TTC549 (cell line): ENCODE data around the gene NEK4.
"Not testable (repeated sequence)": the region's sequence is repeated elsewhere in the genome, so short reads cannot be mapped to it uniquely, and the experiment has no call there.

Experiments used
- FAIRE-seq: peaks from 2 replicates; lab custom pipeline; 2012; peaks lifted over from hg19 to GRCh38; lab: Jason Lieb, UNC

Gene NEK4

DNA sequence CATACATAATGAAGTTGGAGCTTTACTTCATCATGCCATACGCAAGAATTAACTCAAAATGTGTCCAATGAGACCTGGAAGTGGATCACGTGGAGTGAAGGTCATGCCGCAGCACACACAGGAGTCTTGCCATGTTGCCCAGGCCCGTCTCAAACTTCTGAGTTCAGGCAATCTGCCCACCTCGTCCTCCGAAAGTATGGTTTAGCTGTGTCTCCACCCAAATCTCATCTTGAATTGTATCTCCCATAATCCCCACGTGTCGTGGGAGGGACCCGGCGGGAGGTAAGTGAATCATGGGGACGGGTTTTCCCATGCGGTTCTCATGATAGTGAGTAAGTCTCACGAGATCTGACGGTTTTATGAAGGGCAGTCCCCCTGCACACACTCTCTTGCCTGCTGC lies 39.1 kb downstream of the NEK4 start:
- FAIRE-seq = no peak

DNA sequence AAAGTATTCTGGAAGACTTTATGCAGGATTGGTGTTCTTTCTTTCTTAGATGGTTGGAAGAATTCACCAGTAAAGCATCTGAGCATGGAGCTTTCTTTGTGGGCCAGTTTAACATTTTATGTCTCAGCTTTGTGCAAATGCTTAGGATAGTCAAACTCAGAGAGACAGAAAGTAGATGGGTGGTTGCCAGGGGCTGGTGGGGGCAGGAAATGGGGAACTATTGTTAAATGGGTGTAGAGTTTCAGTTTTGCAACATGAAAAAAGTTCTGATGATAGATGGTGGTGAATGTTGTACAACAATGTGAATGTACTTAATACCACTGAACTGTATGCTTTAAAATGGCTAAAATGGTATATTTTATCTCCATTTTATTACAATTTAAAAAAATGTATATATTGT lies 40.1 kb downstream of the NEK4 start:
- FAIRE-seq = no peak

DNA sequence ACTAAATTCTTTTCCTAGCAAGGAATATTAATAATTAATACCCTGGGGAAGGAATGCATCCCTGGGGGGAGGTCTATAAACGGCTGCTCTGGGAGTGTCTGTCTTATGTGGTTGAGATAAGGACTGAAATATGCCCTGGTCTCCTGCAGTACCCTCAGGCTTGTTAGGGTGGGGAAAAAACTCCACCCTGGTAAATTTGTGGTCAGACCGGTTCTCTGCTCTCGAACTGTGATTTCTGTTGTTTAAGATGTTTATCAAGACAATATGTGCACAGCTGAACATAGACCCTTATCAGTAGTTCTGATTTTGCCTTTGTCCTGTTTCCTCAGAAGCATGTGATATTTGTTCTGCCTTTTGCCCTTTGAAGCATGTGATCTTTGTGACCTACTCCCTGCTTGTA lies 42.0 kb downstream of the NEK4 start:
- not testable (repeated sequence) for FAIRE-seq

DNA sequence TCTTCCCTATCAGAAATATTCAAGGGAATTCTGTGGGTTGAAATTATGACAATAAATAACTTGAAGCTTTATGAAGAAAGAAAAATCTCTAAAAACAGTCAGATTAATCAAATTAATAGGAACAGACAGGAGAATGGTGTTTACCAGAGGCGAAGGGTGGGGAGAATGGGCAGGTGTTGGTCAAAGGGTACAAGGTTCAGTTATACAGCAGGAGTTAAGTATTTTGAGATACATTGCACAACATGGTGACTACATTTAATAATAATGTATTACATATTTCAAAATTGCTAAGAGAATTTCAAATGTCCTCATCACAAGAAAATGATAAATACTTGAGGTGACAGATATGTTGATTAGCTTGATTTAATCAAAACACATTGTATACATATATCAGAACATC lies 46.2 kb downstream of the NEK4 start:
- no peak for FAIRE-seq

DNA sequence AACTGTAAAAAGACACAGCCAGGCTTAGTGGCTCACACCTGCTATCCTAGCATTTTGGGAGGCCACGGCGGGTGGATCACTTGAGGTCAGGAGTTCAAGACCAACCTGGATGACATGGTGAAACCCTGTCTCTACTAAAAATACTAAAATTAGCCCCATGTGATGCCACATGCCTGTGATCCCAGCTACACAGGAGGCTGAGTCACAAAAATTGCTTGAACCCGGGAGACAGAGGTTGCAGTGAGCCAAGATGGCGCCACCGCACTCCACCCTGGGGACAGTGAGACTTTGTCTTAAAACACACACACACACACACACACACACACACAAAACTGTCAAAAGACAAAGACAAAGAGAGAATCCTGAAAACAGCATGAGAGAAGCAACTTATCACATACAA lies 46.8 kb downstream of the NEK4 start:
- FAIRE-seq = no peak

DNA sequence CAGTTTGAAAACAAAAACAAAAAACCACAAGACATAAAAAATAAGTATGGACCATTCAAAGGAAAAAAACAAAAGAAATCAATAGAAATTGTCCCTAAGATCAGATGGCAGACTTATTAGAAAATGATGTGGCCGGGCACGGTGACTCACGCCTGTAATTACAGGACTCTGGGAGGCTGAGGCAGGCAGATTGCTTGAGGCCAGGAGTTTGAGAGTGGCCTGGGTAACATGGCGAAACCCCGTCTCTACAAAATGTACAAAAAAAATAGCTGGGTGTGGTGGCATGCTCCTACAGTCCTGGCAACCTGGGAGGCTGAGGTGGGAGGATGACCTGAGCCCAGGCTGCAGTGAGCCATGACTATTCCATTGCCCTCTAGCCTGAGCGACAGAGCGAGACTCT lies 48.2 kb downstream of the NEK4 start:
- no peak for FAIRE-seq

DNA sequence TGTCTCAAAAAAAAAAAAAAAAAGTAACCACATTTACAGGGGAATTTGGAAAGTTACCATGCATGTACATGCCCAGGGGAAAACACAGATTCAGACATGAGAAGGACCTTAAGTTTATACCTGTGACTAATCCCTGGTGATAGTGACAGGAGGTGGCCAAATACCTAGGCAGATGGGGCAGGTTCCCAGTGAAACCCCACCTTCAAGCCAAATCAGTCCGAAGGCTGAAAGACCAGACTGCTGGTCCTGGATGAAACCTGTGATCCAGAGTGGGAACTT lies 49.1 kb downstream of the NEK4 start:
- FAIRE-seq = no peak

DNA sequence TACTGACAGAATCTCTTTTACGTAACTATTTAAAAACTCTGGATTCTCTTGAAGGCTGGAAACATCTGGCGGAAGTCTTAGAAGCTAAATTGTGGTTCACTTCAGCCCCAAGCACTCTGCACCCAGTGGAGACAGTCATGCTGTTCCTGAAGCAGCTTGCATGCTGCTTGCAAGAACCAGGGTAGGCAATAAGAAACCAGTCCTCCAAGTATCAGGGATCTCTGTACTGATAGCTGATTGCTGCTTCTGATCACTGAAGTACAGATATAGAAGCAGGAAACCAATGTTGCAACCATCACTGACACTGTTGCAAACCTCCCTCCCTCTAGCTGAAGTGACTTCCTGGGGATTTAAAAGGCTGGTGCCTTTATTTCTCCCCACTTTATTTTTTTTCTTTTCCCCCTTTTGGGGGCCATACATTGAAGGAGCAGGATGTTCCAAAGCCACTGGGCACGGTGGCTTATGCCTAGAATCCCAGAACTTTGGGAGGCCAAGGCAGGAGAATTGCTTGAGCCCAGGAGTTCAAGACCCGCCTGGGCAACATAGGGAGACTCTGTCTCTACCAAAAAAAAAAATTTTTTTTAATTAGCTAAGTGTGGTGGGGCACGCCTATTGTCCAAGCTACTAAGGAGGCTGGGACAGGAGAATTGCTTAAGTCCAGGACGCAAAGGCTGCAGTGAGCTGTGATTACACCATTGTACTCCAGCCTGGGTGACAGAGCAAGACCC lies 49.6 kb downstream of the NEK4 start:
- no peak for FAIRE-seq

DNA sequence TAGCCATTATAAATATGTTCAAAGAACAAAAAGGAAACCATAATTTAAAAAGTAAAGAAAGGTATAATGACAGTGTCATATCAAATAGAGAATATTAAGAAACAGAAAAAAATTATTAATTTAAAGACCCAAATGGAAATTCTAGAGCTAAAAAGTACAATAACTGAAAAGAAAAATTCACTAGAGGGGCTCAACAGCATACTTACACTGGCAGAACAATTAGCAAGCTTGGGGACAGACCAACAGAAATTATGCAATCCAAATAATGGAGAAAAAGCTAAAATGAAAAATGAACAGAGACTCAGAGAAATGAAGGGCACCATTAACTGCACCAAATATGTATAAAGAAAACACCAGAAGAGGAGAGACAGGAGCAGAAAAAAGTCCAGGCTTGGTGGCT lies 51.1 kb downstream of the NEK4 start:
- FAIRE-seq = no peak

DNA sequence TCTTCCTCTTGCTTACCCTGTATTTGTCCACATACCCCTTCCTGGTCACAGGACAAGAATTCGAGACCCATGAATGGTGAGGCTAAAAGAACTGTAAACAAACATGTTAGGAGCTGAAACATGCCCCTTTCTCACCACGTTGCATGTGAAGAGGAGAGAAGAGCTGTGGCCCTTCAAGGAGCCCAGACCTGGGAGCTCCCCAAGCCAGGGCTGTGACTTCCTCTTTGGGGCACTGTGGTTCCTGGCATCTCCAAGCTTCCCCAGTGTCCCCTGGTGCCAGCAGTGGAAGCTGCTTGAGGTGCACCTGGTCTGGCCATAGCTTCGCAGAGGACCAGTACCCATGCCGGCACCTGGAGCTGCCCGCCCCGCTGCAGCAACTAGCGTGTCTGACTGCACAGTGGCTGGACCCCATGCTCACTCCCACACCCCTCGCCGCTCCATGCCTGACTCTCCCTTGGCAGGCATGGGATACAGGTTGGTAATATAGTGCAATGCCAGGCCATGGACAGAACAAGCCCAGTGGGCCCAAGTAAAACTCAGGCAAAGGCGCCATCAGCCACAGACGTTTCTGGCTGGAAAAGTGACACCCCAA lies 54.9 kb downstream of the NEK4 start:
- no peak for FAIRE-seq

DNA sequence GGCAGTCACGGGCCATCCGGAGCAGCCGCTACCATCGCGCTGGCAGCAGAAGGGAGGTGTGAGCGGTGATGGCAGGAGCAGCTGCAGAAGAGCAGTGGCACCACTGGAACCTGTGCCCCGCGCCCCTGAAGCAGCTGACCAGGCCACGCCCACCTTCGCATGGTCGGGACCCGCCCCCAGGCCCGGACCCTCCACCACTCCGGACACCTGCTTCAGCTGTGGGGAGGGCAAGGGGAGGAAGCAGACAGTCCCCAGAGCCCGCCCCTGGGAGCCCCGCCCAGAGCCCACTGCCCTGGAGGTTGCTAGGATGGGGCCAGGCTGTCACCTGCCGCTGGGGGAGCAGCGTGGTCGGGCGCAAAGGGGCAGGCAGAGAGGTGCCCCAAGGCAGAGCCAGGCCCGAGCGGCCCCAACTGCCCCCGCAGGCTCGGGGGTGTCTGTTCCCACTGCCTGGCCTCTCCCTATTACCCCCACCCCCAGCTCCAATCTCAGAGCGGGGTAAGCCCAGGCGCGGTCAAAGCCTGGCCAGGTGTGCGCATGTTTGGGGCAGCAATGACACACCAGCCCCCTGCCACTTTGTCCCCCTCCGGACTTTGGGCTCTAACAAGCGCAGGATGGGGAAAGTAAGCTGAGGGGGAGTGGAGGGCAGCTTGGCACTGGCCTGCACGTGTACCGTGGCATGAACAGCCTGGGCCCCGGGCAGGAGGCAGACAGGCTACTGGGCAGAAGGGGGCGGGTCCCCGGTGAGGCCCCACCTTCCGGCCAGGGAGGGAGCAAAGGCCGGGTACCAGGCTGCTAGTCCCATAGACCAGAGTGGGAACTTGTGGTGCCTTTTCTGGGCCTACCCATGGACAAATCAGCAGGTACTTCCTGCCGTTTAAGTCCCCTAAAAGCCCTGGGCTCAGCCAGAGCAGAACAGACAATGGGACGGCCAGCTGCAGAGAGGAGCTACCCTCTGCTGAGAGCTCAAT lies 56.1 kb downstream of the NEK4 start:
- no peak for FAIRE-seq

DNA sequence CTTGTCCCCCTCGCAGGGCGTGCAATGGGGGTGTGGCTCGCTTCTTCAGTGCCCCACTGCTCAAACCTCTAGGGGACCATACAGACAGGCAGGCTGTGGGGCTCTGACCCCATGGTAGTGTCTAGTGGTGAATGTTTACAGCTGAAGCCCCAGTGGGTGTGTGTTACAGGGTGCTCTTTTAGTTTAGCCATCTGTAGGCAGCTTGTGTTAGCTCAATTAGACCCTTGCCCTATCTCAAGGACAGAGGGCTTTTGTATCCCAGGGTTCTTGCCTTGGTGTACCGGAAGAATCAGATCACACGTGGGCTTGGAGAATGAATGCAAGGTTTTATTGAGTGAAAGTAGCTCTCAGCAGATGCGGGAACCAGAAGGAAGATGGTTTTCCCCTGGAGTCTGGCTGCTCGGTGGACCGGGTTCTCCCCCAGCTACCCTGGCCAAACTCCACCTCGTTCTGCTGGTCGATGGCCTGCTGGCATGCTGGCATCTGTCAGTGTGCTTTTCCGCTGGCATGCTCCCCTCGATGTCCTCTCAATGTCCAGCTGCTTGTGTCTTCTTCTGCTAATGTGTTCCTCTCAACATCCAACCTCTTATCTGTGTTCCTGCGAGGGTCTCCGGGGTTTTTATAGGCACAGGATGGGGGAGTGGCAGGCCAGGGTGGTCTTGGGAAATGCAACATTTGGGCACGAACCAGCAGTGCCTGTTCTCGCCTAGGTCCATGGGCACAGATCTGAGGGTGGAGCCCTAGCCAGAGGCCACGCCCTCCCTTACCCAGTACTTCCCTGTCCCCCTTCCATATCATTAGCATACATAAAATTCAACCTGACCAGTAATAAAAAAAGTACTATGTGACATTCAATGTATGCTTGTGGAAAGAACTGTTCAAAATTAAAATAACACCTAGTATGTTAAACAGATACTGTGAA lies 58.2 kb downstream of the NEK4 start:
- FAIRE-seq = no peak

DNA sequence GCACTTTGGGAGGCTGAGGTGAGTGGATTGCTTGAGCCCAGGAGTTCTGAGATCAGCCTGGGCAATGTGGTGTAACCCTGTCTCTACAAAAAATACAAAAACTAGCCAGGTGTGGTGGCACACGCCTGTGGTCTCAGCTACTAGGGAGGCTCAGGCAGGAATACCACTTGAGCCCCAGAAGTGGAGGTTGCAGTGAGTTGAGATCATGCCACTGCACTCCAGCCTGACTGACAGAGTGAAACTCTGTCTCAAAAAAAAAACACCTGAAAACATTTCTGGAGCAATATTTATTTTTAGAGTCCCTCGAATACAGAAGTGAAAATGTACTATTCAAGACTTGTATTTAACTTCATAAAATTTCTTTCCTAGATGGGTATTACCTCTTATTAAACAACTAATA lies 60.2 kb downstream of the NEK4 start:
- FAIRE-seq = no peak

DNA sequence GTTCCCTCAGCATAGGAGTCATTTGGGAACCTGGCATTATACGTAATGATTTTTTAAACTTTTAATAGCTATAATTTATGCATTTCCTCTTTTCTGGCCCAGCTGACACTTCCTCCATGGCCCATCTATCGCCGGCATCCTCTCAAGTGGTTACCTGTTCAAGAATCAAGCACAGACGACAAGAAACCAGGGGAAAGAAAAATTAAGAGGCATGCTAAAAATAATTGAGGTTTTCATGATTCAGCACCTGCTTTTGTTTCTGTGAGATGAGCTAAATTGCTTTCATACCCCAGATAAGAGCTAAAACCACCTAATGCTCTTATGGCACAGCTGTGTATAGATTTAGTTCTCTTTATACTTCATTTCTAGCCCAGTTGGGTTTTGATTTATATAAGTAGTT lies 63.2 kb downstream of the NEK4 start:
- FAIRE-seq = no peak

DNA sequence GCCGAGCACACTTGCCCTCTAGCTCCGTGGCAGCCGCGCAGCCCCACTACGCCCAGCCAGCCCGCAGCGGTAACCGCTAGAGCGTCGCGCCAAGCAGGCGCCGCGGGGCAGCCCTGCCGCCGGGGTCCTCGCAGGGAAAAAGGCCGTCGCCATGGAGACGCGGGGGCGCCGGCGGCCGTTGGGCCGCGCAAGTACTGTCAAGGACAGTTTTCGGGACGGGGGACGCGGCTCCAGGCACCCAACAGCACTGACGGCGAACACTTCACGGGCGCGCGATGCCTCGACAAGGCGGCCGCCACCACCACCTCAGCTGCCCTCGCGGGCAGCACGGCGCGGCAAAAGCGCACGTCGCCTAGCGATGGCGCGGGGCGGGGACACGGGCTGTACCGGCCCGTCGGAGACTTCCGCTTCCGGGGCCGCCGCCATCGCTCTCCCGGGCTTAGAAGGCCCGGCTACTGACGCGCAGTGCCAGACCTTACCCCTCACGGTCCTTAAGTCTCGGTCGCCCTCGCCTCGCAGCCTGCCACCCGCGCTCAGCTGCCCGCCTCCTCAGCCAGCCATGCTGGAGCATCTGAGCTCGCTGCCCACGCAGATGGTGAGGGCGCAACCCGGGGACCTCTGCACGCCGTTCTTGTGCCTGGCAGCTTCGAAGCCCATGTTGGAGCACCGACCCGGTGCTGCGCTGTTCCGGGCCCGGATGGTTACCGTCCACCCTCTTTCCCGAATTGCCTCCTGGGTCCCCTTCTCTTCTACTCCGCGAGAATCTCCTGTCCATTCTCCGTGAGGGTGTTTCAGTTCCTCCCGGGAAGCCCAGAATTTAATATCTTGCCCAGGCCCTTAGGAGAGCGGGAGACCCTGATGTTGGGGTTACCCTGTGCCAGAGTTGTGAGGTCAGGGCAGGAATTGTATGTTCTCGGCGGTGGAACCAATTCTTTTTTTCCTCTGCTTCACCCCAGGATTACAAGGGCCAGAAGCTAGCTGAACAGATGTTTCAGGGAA lies 64.8 kb downstream of the NEK4 start, which contains the start of the genes GLT8D1 and SPCS1:
GLT8D1 (minus strand) TSS at position 104 of the 999 bp plus-strand sequence. CDS start 5,331 bp downstream, outside the sequence.
SPCS1 (plus strand) TSS at position 419 of the 999 bp plus-strand sequence; CDS start at position 560, 141 bp downstream.
- FAIRE-seq = no peak

DNA sequence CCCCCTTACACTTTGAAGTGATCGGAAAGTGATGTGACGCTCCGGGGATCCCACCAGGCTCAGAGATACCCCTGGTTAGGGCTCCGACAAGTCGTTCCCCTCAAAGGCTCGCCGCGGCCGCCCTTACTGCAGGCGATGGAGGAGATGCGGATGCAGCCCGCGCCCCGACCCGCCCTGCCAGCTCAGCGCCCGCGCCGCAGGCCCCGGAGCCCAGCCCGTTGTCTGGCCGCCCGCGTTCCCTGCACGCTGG lies 65.4 kb downstream of the NEK4 start:
- FAIRE-seq = no peak

DNA sequence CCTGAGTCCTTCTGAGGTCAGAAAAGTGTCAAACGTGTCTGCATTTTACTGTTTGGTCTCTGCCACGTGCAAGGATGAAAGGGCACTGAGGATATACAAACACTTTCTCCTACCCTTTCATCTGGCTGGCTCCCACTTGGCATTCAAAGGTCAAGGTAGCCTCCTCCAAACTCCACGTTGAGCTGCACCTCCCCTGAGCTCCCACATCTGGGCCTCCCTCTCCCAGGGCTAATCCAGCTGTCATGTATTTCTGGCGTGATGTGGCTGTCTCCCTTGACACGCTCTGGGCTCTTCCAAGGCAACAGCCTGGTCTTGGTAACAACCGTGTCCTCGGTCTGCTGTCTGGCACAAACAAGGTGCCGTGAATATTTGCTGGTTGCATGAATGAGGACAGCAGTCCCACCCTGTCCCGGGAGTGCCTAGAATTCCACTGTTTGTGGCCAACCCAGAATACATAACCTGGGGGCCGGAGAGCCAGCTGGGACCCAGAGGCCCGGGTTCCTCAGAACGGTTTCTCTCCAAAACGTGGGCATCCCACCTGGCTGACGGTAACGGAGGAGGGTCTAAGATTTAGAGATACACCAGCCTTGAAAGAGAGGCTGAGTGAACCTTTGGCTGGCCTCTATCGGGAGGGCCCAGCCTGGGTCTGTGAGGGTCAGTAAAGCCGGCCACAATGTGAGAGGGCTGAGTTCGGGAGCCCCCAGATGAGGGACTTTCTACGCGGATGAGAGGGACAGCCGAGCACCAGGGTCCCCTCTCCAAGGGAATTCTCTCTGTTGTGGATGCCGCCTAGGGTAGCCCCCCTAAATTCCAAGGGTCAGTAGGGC lies 65.9 kb downstream of the NEK4 start:
- no peak for FAIRE-seq

DNA sequence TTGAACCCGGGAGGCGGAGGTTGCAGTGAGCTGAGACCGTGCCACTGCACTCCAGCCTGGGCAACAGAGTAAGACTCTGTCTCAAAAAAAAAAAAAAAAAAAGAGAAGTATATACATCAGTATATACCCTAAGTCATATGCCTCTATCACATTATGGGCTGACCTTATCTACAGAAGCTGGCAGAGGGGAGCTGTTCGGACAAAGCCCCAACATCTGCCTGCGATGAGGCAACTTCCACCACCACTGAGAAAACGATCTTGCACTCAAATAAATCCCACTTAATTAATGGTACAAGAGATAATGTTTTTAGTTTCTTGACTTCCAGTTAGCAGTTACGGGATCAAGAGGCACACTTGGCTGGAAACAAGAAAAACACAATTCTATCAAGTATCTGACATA lies 67.4 kb downstream of the NEK4 start:
- FAIRE-seq = no peak

DNA sequence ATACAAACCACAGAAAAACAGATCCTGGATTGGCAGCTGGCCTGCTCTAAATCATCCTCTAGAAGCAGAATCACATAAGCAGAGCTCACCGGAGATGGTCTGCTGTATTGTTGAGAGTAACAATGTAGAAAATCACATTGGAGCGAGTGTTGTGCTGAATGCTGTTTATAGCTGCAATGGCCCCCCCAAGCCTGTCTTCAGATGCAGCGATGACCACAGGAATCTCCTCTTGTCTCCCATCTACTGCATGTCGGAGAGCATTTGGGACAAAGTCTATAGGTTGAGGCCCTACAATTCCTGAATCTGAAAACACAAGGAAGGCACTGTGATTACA lies 73.1 kb downstream of the NEK4 start:
- no peak for FAIRE-seq
